Stimulated activated CD8-positive, alpha-beta memory T cell treated with anti-CD3 and anti-CD28 coated beads, Interleukin-15, amount 100 ng/mL, for 48 hours (primary cell): Measurements from ENCODE around the gene ATOSB.
A peak's percentile ranks its signal among the peaks of the same experiment; 100 is the strongest.

Experiments used
- DNase-seq, 2 donors: peaks; one replicate each; pipeline ENCODE4 v3.0.0-alpha.2; 2020; ENCODE audit warnings: low read depth in 2 of 2

The ATOSB gene

GRCh38 chr9:35079426-35080341 lies 36.0 kb downstream of the ATOSB start, which contains the start of gene FANCG:
Gene FANCG (minus strand): TSS chr9:35079942. CDS start chr9:35079524, 418 bp downstream.
- peak; percentile 81 for DNase-seq

GRCh38 chr9:35079041-35079425 lies 36.6 kb downstream of the ATOSB start:
- DNase-seq: no peak

- no peak for DNase-seq
Observed at GRCh38 chr9:35078066-35078465, 37.6 kb downstream of the ATOSB start.

GRCh38 chr9:35076848-35077247 lies 38.8 kb downstream of the ATOSB start:
- DNase-seq: no peak

- DNase-seq: no peak
Observed at GRCh38 chr9:35075358-35075757, 40.3 kb downstream of the ATOSB start.

- DNase-seq: no peak
Observed at GRCh38 chr9:35074791-35075190, 40.9 kb downstream of the ATOSB start.

- DNase-seq: no peak
Observed at GRCh38 chr9:35074141-35074540, 41.5 kb downstream of the ATOSB start.

- DNase-seq: no peak
Observed at GRCh38 chr9:35073279-35073612, 42.4 kb downstream of the ATOSB start.

GRCh38 chr9:35072461-35073278 lies 43.0 kb downstream of the ATOSB start, which contains the start of gene VCP:
Gene VCP (minus strand): TSS chr9:35072625. CDS start chr9:35072353, 272 bp downstream.
- DNase-seq: peak; percentile 94 to 96

GRCh38 chr9:35071814-35072460 lies 43.7 kb downstream of the ATOSB start:
- peak; percentile 66 to 71 for DNase-seq

- DNase-seq: no peak
Observed at GRCh38 chr9:35070823-35071813, 44.5 kb downstream of the ATOSB start.

GRCh38 chr9:35069020-35069419 lies 46.6 kb downstream of the ATOSB start:
- DNase-seq: no peak

- no peak for DNase-seq
Observed at GRCh38 chr9:35067056-35067455, 48.6 kb downstream of the ATOSB start.

- no peak for DNase-seq
Observed at GRCh38 chr9:35060548-35061207, 55.0 kb downstream of the ATOSB start.

GRCh38 chr9:35059438-35059837 lies 56.2 kb downstream of the ATOSB start:
- no peak for DNase-seq

- DNase-seq: no peak
Observed at GRCh38 chr9:35057271-35057620, 58.4 kb downstream of the ATOSB start.

GRCh38 chr9:35056571-35057270 lies 58.9 kb downstream of the ATOSB start:
- DNase-seq: no peak

- no peak for DNase-seq
Observed at GRCh38 chr9:35054871-35055644, 60.6 kb downstream of the ATOSB start.
